ENCODE measurements around the gene MRPL12.

The MRPL12 gene

DNA sequence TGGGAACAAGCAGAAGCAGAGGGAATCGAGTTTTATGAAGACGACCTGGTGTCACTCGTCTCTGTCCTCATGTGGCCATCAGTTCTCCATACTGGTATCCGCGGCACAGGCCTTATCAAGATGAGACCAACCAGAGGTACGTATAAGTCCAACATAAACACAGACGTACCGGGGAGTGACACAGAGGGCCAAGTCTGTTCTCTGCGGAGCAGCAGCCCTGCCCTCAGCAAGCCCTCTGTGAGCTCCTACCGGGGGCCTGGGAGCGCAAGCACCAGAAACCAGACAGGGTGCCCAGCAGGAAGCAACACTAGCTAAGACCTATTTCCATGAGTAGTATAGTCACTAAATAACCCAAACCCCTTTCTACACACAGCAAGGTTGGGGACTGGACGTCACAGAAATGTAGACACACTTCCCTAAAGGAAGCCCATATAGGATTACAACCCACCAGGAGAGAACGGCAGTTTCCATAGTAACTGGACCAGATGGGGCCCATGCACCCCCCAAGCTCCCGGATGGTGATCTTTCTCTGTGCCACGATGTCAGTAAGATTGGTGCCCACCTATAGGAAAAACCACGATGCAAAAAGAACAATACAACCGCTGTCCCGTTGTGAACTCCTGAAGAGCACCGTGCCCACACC is 20.5 kb upstream of the MRPL12 start:
- no peak for DNase-seq (ENCODE audit: low spot score)

DNA sequence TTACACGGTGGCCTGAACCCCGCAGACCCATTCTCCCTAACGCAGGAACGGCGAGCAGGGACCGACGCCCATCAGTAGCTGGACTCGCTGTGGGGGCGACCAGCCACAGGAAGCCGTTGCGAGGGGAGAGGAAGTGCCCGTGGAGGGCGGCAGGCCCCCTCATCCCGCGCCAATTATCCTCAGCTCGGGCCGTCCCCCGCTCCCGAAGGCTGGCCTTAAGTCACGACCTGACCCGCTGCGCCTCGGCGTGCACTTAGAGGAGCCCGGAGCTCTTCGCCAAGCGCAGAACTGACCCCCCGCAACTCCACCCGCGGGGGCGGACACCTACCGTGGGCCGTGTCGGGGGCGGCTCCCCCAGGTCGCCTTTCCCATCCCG is 20.0 kb upstream of the MRPL12 start:
- DNase-seq (ENCODE audit: low spot score), result no peak

DNA sequence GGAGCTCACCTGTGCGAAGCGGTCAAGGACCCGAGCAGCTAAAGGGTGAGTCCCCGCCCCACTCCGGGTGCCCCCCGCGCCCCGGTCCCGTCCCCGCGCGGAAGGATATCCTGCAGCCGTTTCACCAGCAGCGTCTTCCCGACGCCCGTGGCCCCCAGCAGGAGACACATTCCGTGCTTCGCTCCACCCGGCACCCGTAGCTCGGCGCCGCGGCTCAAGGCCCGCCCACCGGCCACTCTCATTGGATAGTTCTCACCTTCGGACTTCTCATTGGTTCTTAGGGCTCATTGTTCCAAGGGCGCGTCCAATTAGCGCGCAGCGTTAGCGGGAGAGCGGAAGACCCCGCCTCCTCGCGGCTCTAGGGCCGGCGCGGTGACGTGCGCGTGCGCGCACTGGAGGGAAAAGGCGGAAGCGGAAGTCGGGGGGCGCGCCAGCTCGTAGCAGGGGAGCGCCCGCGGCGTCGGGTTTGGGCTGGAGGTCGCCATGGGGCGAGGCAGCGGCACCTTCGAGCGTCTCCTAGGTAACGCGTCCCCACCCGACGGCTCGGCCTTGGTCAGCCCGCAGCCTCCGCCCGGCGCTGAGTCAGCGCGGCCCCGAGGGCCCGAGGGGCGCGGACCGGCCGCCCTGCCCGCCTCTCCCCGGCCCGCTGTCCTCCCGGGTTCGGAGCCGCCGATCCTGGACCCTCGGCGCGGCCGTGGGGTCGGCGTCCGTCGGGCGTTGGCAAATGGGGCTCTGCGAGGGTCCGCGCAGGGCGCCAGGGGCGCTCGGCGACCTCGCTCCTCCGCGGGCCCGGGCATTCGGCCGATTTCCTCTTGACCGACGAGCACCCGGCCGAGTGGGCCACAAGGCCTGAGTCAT is 19.4 kb upstream of the MRPL12 start, which contains the start of the genes ARL16 and HGS:
Gene ARL16, minus strand, starts transcription at position 214 of the 858 bp plus-strand sequence. Its CDS starts 44 bp downstream, at position 170.
Gene HGS, plus strand, starts transcription at position 428 of the 858 bp plus-strand sequence. Its CDS starts 56 bp downstream, at position 484.
- peak; percentile 98 for DNase-seq (ENCODE audit: low spot score)

DNA sequence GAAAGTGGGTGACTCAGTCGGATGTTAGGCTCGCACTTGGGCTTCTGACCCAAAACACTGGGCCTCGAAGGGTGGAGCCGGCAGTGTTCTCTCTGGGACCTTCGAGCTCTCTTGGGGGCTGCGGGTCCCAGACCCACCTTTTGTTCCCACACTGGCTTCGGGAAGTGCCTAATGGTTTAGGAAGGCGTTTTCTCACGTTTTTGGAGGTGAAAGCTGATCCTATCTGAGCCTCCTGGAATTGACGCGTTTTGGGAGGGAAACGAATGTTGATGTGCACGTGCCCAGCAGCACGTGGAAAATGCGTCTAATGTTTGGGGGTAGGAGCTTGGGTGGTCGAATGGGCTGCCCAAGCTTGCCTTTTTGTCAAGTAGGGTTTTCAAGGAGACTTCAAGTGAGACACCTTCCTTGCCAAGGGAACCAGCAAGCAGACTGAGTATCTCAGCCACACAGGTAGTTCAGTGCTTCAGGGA is 18.7 kb upstream of the MRPL12 start:
- peak; percentile 37 for DNase-seq (ENCODE audit: low spot score)

DNA sequence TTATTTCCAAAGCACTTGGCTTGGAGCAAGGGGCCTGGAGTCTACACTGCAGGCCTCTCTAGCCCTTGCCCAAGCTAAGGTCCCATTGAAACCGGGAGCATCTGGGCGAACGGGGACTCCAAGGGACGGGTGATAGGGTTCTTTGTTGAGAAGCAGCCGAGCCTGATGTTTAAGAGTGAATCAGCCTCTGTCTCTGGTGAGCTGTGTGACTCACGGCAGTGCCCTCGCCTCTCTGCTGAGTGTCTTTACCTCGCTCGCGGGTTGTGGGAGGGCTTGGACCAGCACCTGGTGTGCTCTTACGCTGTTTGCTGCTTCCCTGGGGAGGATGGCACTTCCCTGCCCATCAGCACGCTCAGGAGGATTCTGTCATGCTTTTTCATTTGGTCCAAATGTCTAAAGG is 18.1 kb upstream of the MRPL12 start:
- peak; percentile 36 for DNase-seq (ENCODE audit: low spot score)

DNA sequence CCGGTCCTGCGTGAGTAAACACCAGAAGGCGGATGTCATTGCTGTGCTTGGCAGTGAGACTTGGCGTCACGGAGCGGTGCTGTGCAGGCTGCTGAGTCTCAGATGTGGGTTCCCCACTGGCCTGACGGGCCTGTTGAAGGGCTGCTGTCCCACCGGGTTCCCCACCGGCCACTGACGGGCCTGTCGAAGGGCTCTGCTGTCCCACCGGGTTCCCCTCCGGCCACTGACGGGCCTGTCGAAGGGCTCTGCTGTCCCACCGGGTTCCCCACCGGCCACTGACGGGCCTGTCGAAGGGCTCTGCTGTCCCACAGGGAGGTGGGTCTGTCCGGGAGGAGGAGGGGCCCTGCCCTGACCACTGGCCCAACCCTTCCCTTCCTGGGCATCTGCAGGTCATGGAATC is 16.6 kb upstream of the MRPL12 start:
- DNase-seq (ENCODE audit: low spot score), result no peak

DNA sequence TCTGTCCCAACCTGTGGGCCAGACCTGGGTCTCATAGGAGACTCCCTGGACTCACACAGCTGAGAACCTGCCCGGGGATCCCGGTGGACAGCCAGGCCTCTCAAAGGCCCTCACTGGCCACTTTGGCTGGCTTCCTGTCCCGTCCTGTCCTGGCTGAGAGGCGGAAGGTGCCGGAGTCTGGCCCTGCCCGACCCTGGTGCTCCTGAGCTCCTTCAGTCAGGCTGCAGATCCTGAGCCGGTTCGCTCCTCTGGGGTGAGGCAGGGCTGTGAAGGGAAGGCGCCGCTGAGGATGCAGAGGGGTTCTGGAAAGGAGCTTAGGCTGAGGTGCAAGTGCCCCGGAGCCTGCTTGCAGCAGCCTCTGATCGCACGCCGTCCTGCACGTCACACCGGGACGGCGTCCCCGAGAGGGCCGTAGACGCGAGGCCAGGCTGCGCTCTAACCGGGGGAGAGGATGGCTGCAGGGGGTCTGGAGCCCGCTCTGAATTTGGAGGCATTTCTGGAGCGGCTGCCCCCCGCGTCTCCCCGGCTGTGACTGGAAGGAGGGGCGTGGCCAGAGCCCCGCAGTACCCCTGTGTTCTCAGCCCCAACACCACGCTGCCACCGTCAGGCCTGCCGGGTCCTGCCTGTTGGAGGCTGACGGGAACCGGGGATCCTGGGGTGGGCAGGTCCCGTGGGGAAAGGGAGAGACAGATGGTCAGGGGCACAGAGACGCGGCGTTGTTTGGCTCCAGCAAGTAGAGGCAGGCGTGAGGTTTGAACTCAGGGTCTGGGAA is 15.2 kb upstream of the MRPL12 start:
- no peak for DNase-seq (ENCODE audit: low spot score)

DNA sequence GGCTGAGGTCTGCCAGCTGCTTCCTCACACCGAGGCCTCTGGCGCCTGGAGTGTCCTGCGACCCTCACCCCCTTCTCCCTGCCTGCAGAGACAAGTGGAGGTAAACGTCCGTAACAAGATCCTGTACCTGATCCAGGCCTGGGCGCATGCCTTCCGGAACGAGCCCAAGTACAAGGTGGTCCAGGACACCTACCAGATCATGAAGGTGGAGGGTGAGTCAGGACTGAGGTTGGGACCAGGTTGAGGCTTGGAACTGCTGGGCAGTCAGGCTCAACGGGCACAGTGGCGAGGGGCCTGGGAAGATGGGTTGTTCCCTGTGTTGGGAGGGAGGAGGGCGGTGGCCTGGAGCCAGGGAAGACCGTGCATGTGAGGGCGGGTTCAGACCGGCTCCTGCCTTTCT is 14.6 kb upstream of the MRPL12 start:
- DNase-seq (ENCODE audit: low spot score), result no peak

DNA sequence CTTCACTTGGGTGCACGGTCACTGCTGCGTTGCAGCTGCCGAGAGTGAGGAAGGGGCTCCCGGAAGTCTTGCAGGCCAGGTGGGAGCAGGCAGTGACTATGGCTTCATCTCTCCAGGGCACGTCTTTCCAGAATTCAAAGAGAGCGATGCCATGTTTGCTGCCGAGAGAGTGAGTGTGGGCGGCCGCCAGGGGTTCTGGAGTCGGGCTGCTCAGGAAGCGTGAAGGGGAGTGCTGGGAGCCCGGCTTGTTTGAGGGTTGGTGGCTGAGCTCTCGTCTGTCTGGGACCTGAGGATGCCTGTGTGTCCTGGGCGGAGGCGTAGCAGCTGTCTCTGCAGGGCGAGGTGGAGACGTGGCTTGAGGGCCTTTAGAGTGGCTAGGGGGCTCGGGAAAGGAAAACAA is 13.1 kb upstream of the MRPL12 start:
- DNase-seq (ENCODE audit: low spot score), result no peak

DNA sequence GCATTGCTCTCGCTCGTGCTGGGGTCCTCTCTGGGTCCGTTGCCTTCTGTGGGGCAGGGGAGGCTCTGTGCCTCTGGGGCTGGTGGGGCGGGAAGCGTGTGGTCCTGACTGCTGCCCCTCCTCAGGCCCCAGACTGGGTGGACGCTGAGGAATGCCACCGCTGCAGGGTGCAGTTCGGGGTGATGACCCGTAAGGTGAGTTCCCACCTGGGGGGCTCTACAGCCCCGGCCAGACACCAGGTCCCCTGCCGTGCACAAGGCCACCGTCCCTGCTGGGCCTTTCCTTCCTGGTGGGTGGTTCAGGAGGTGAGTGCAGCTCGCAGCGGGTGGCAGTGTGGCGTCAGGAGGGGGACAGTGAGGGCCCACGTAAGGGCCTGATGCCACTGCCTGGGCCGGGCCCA is 12.6 kb upstream of the MRPL12 start:
- no peak for DNase-seq (ENCODE audit: low spot score)

DNA sequence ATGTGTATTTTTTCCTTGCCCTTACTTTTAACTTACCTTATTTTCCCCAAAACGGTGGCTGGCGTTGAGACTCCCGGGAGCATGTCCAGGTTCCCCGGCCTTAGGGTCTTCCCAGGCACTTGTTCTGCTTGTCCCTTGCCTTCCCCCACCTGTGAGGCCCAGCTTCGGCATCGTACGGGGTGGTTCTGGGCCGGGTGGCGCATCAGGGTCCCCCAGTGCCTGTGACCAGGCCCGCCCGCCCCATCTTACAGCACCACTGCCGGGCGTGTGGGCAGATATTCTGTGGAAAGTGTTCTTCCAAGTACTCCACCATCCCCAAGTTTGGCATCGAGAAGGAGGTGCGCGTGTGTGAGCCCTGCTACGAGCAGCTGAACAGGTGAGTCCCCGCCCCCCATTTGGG is 12.0 kb upstream of the MRPL12 start:
- no peak for DNase-seq (ENCODE audit: low spot score)

DNA sequence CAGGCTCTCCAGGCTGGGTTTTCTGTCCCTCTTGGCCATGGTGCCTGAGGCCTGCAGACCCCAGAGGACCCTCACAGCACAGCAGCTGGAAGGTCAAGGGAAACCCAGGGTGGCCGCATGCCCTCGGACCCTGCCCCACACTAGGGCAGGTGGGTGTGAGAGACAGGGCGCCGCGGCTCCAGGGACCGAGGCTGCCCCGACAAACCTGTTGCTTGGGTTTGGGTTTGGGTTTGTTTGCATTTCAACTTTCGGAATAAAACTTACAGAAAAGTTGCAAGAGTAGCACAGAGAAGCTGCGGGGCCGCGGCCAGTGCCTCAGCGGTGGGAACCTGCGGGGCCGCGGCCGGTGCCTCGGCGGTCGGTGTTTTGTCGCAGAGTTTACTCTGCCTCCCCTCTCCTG is 11.6 kb upstream of the MRPL12 start:
- no peak for DNase-seq (ENCODE audit: low spot score)

DNA sequence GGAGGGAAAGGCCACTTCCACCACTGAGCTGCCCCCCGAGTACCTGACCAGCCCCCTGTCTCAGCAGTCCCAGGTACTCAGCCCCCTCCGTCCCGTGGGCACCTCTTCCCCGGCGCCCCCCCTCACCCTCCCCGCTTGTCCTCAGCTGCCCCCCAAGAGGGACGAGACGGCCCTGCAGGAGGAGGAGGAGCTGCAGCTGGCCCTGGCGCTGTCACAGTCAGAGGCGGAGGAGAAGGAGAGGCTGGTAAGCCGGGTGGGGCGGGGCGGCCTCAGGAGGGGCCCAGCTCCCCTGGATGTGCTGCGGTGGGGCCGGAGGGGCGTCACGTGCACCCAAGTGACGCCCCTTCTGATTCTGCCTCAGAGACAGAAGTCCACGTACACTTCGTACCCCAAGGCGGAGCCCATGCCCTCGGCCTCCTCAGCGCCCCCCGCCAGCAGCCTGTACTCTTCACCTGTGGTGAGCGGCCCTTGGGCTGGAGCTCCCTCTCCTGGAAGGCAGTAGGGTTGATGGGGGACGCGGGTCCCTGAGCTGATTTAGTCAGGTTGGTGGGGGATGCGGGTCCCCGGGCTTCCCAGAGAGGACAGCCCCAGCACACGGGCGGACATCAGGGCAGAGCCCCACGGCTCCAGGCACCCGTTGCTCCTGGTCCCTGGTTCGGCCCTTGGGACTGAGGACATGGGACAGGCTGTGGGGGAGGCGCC is 9.5 kb upstream of the MRPL12 start:
- DNase-seq (ENCODE audit: low spot score), result no peak

DNA sequence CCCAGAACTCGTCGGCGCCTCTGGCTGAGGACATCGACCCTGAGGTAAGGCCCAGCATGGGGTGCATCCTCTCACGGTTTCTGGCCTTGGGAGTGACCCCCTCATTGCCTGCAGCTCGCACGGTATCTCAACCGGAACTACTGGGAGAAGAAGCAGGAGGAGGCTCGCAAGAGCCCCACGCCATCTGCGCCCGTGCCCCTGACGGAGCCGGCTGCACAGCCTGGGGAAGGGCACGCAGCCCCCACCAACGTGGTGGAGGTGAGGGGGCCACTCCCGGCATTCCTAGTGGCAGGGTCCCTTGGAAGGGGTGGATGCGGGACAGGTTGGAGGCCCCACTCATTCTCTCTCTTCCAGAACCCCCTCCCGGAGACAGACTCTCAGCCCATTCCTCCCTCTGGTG is 8.4 kb upstream of the MRPL12 start:
- DNase-seq (ENCODE audit: low spot score), result no peak

DNA sequence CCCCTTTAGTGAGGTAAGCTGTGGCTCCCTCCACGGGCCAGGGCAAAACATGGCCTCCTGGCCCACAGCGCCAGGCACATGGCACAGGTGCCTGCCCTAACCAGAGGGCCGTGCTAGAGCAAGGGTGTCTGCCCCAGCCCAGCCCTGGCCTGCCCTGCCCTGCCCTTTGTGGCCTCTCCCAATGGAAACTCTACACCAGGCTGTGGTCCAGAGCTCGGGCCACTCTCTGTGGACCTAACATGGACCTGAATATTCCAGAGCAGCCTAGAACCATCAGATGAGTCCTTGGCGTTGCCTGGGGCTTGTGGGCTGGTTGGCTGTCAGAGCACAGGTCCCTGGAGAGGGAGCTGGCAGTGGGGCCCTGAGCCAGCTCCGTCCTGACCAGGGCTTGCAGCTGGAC is 8.0 kb upstream of the MRPL12 start:
- no peak for DNase-seq (ENCODE audit: low spot score)

DNA sequence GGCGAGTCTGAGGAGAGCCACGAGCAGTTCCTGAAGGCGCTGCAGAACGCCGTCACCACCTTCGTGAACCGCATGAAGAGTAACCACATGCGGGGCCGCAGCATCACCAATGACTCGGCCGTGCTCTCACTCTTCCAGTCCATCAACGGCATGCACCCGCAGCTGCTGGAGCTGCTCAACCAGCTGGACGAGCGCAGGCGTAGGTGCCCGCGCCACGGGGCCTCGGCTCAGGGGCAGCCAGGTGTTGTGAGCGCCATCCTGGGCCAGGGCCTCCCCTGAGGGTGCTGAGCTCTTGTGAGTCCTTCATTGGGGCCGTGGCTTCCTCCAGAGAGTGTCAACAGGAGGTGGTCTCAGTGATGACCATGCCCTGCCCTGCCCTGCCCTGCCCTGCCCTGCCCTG is 7.4 kb upstream of the MRPL12 start:
- no peak for DNase-seq (ENCODE audit: low spot score)

DNA sequence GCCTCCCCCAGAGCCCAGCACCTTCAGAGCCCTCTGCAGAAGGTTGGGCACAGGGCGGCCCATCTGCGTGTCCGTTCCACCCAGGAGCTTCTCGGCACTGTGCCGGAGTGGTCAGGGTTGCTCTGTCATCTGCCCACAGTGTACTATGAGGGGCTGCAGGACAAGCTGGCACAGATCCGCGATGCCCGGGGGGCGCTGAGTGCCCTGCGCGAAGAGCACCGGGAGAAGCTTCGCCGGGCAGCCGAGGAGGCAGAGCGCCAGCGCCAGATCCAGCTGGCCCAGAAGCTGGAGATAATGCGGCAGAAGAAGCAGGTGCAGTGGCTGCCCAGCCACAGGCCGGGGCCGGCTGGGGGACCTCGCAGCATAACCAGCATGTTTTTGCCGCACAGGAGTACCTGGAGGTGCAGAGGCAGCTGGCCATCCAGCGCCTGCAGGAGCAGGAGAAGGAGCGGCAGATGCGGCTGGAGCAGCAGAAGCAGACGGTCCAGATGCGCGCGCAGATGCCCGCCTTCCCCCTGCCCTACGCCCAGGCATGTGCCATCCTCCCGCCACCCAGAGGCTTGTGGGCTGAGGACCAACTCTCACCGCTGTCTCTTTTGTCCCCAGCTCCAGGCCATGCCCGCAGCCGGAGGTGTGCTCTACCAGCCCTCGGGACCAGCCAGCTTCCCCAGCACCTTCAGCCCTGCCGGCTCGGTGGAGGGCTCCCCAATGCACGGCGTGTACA is 6.8 kb upstream of the MRPL12 start:
- DNase-seq (ENCODE audit: low spot score), result no peak

DNA sequence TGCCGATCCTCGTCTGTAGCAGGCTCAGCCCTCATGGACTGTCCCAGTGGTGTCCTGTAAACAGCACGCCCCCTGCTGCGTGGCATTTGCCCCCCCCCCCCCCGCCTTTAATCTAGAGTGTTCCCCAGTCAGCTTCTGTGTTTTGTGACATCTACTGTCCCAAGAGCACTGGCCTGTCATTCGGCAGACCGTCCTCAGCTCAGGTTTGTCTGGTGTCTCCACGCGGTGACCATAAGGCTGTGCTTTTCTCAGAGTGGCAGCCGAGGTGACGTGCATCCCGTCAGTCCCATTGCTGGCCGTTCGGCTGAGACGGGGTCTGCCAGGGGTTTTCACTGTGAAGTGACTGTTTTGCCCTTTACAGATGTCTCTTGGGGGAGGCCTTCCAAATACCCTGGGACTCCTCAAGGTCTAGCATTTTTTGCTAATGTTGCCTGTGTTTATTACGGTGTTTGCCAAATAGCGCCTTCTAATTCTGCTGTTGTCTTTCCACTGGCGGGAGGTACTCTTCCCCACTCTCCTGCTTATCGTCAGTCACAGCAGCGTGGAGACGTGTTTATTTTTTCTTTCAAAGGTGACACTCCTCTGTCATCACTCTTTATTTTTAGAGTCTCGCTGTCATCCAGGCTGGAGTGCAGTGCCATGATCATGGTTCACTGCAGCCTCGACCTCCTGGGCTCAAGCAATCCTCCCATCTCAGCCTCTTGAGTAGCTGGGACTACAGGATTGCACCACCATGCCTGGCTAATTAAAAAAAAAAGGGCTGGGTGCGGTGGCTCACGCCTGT is 5.7 kb upstream of the MRPL12 start:
- no peak for DNase-seq (ENCODE audit: low spot score)

DNA sequence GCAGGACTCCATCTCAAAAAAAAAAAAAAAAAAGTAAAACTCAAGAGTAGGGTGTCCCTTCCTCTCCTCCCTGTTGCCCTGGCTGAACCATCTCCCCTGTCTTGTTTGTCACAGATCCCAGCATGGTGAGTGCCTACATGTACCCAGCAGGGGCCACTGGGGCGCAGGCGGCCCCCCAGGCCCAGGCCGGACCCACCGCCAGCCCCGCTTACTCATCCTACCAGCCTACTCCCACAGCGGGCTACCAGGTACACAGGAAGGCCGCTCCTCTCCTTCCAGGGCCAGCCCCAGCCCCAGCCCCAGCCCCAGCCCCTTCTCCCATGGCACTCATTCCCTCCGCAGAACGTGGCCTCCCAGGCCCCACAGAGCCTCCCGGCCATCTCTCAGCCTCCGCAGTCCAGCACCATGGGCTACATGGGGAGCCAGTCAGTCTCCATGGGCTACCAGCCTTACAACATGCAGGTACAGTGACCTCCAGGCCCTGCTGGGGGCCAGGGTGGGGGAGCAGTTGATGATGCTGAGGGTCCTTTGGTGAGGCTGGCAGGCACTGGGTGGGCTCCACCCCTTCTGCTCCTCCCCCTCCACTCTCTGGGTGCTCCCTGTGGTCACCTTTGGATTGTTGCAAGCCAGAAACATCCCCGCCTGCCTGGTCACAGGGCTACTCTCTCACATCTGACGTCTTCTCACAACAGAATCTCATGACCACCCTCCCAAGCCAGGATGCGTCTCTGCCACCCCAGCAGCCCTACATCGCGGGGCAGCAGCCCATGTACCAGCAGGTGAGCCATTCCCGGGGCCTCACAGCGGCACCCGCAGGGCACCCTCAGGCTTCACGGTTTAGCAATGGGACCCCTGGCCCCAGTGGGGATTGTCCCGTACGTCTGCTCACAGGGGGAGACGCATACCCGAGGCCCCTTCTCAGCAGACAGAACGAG is 2.5 kb upstream of the MRPL12 start:
- DNase-seq (ENCODE audit: low spot score), result no peak
